Right lobe of liver (tissue), 4 donors: ENCODE results near the gene ARFGEF3.

Source experiments
- POLR2A ChIP-seq: fragments of 450-650 bp; IDR thresholded peaks from one replicate; pipeline ENCODE4 v1.6.1; 2017; ENCODE audit warnings: antibody characterized with exemption, mild to moderate bottlenecking
- TF ChIP-seq, protein P1 (sequence below), 4 donors: fragments of 200-600 bp in 3 of 4; fragments of 450-650 bp in 1 of 4; IDR thresholded peaks; one replicate each; pipeline versions ENCODE4 v1.5.1 to v1.8.0; 2016 to 2022; ENCODE audit warnings: antibody characterized with exemption in 4 of 4, mild to moderate bottlenecking in 2 of 4
- donor health status: DM: no; HTN: no; CAD: no.
- donor health status: DM: no; HTN: no; CAD: no.
- donor health status: DM: no; HTN: yes; CAD: no.

DNA sequence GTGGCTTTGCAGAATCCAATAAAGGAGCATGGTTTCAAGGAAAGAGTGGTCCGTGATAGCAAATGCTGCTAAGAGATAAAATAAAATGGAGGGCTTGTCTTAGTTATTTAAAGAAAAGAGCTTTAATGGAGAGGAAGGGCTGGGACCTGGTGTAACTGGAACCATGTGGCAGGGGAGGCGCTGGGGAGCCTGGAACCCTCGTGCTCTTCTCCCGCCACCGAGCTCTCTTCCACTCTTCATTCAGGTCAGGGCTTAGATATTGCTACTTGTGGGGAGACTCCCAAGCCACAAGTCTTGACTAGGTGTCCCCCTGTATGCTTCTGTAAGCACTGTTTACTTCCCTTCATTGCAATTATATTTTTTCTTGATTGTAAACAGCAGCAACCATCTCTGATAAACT is 15.2 kb upstream of the ARFGEF3 start:
- TF ChIP-seq, protein P1, sequence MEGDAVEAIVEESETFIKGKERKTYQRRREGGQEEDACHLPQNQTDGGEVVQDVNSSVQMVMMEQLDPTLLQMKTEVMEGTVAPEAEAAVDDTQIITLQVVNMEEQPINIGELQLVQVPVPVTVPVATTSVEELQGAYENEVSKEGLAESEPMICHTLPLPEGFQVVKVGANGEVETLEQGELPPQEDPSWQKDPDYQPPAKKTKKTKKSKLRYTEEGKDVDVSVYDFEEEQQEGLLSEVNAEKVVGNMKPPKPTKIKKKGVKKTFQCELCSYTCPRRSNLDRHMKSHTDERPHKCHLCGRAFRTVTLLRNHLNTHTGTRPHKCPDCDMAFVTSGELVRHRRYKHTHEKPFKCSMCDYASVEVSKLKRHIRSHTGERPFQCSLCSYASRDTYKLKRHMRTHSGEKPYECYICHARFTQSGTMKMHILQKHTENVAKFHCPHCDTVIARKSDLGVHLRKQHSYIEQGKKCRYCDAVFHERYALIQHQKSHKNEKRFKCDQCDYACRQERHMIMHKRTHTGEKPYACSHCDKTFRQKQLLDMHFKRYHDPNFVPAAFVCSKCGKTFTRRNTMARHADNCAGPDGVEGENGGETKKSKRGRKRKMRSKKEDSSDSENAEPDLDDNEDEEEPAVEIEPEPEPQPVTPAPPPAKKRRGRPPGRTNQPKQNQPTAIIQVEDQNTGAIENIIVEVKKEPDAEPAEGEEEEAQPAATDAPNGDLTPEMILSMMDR (IDR thresholded peaks at IDR 0.05) = no peak
- TF ChIP-seq POLR2A = no peak
